HUDEP-2 (cell line): ENCODE measurements around the gene ZNF646.
A peak's percentile ranks its signal among the peaks of the same experiment; 100 is the strongest.

ENCODE experiments used
- DNase-seq, 76 experiments: peaks; one replicate each; lab custom pipeline; 2025; ENCODE audit not compliant: unreplicated experiment in 76 of 76; lab: John Stamatoyannopoulos, UW

ZNF646 gene

DNA sequence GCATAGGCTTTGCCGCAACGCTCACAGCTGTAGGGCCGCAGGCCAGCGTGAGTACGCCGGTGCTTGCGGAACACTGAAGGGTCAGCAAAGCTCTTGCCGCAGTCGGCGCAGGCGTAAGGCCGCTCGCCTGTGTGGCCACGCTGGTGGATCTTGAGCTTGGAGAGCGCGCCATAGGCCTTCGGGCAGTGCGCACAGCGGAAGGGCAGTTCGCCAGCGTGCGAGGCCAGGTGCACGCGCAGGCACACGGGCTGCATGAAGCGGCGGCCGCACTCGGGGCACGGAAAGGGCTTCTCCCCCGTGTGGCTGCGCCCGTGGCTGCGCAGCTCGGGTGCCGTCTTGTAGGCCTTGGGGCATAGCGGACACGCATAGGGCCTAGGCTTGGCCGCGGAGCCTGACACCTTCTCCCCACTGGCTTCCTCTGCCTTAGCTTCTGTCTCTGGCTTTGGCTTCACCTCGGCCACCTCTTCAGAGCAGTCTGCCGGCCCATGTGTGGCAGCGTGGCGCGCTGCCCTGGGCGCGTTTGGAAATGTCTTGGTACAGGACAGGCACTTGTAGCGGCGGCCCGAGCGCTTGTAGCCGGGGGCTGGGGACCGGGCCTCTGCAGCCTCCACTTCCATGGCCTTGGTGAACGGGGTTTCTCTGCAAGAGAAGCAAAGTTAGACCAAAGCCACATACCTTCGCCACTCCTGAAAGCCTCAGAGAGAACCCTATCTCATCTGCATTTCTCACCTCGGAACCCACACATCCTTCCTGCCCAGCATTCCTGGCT lies 10.2 kb upstream of the ZNF646 start:
- DNase-seq, result no peak

DNA sequence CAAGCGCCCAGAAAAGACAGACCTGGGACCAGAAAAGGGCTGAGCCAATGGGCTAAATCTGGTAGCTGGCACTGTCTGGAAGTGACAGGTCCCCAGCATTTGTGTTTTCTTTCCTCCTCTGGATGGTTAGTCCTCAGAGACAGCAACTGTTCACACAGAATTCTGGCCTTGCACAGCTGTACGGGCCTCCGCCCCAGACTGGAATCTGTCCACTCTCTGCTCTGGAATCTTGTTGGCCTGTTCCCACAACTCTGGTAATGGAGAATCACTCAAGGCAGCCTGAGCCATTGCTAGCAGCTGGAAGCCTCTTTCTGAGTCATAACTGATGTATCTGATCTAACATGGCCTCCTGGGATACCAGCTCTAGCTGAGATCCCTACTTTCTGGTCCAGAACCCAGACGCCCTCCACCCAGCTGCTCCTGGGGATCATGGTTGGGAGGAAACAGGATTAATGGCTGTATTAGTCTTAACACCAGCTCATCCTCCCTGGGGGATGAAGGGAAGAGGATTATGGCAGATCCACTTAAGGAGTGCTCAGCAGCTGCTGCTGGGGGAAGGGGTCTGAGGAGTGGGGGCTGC lies 9.2 kb upstream of the ZNF646 start:
- no peak for DNase-seq

DNA sequence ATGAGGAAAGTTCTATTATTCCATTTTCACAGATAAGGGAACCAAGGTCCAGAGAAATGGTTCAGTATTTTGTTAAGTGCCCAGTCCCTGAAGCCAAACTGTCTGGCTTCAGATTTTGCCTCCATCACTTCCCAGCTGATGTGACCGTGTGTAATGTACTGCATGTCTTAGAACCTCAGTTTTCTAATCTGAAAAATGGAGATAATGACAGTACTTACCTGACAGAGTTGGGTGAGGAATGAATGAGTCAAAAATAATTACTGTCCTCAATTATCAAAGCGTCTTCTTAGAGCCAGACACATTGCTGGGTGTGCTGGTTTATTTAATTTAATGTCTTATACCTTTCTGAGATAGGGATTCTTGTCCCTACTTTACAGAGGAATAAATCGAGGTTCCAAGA lies 6.9 kb upstream of the ZNF646 start:
- DNase-seq, result no peak

DNA sequence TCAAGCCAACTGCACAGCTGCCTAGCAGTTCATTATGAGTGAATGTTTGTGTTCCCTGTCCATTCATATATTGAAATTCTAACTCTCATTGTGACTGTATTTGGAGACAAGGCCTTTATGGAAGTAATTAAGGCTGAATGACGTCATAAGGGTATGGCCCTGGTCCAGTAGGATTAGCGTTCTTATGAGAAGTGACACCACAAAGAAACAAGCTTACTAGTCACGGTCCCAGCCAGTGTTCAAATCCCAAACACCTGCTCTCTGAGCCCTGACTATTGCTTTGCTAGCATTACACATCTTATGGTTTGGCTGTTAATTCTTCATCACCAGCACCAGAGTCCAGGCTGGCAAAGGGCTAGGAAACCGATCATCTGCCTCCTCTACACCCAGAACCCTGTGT lies 2.4 kb upstream of the ZNF646 start:
- DNase-seq, result no peak

DNA sequence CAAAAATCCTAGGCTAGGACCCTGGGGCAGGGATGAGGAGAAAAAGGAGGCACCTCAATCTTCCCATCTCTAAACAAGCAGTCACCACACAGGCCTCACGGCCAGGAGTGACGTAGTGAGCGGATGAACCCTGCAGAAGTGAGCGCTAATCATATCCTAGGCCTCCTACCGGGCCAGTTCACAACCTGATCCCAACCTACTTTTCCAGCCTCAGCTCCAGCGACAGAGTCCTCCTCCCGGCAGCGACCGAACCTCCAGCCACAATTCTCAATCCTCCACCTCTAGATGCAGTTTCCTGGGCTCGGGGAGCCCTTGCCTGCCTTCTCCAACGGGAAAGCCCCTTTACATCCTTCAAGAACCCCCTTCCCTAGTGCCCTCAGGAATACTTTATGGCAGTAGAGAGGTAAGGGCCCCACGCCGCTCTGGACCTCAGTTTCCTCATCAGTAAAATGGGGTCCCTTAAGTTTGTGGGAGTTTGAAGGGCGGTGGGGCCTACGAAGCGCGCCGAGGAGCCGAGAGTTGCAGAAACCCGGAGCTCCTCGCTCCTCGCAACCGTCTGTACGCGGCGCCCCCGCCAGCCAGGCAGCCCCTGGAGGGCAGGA lies 1.6 kb upstream of the ZNF646 start:
- DNase-seq, result peak in 39 of 76 experiments; percentile 2 to 50 (median 20)

DNA sequence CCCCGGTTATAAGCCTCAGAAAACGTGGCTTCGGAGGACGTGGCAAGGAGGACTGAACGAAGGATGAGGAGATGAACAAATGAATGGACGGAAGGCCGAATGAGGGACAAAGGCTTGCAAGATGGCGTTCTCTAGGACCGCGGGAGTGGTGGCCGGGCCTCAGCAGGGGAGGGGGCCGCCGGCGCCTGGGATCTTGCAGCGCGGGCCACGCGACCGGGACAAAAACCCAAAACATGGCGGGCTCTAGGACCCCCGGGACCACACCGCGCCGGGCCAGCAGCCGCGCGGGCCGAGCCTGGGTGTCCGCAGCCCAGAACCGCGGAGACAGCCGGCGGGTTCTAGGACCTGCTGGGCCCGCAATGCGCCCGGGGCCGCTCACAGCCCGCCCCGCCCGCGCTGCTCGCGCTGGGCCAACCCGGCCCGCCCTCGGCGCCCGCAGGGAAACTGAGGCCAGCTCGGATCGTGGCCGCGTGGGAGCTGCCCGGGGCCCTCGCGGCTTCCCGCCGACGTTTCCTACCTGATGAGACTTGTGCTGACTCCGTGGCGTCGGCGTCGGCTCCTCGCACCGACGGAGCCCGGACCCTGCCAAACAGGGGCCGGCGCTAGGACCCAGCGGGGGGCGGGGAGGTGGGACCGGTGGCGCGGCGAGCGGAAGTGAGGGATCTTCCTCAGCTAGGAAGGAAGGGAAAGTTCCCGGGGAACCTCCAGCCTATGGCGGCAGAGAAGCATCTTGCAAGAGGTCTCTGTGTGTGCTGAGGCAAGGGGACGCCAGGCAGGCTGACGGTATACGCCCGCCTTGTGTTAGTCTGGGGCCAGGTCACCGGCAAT lies 866 bp upstream of the ZNF646 start:
- DNase-seq, result peak in 71 of 76 experiments; percentile 26 to 91 (median 78)

DNA sequence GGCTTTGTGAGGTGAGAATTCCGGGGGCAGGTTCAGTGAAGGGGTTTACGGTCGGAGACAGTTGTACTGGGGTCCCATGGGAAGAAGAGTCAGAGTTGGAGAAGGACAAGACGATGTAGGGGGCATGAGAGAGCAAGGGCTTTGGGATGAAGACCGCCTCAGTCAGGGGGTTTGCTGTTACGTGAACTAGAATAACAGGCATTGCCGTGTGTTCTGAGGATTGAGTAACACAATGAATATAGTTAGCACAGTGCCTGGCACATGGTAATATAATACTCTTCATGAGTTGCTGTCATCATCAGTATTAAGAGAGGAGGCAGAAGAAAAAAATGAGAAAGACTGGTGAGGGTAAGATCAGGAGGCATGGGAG lies 577 bp downstream of the ZNF646 start:
- no peak for DNase-seq

DNA sequence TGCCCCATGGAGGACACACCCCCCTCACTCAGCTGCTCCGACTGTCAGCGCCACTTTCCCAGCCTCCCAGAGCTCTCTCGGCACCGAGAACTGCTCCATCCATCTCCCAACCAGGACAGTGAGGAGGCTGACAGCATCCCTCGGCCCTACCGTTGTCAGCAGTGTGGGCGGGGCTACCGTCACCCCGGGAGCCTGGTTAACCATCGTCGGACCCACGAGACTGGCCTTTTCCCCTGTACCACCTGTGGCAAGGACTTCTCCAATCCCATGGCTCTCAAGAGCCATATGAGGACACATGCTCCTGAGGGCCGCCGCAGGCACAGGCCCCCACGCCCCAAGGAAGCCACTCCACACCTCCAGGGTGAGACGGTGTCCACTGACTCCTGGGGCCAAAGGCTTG lies 2.1 kb downstream of the ZNF646 start:
- no peak for DNase-seq

DNA sequence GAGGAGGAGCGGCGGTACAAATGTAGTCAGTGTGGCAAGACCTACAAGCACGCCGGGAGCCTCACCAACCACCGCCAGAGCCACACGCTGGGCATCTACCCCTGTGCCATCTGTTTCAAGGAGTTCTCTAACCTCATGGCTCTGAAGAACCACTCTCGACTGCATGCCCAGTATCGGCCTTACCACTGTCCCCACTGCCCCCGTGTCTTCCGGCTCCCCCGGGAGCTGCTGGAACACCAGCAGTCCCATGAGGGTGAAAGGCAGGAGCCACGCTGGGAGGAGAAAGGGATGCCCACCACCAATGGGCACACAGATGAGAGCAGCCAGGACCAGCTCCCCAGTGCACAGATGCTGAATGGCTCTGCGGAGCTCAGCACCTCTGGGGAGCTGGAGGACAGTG lies 2.8 kb downstream of the ZNF646 start:
- no peak for DNase-seq

DNA sequence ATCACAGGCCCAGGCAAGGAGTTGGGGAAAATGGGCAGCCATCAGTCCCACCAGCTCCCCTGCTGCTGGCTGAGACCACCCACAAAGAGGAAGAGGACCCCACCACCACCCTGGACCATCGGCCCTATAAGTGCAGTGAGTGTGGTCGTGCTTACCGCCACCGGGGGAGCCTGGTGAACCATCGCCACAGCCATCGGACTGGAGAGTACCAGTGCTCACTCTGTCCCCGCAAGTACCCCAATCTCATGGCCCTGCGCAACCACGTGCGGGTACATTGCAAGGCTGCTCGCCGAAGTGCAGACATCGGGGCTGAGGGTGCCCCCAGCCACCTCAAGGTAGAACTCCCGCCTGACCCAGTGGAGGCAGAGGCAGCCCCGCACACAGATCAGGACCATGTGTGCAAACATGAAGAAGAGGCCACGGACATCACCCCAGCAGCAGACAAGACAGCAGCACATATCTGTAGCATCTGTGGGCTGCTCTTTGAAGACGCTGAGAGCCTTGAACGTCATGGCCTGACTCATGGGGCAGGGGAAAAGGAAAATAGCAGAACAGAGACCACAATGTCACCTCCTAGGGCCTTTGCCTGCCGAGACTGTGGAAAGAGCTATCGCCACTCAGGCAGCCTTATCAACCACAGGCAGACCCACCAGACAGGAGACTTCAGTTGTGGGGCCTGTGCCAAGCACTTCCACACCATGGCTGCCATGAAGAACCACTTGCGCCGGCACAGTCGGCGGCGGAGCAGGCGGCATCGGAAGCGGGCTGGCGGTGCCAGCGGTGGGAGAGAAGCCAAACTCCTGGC lies 3.6 kb downstream of the ZNF646 start:
- peak in 20 of 76 experiments; percentile 4 to 44 (median 23) for DNase-seq

DNA sequence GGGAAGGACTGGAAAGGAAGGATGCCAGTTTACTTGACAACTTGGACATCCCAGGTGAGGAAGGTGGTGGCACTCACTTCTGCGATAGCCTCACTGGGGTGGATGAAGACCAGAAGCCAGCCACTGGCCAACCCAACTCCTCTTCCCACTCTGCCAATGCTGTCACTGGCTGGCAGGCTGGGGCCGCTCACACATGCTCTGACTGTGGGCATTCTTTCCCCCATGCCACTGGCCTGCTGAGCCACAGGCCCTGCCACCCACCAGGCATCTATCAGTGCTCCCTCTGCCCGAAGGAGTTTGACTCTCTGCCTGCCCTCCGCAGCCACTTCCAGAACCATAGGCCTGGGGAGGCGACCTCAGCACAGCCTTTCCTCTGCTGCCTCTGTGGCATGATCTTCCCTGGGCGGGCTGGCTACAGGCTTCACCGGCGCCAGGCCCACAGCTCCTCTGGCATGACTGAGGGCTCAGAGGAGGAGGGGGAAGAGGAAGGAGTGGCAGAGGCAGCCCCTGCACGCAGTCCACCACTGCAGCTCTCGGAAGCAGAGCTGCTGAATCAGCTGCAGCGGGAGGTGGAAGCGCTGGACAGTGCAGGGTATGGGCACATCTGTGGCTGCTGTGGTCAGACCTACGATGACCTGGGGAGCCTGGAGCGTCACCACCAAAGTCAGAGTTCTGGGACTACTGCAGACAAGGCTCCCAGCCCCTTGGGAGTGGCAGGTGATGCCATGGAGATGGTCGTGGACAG lies 4.5 kb downstream of the ZNF646 start:
- DNase-seq, result no peak

DNA sequence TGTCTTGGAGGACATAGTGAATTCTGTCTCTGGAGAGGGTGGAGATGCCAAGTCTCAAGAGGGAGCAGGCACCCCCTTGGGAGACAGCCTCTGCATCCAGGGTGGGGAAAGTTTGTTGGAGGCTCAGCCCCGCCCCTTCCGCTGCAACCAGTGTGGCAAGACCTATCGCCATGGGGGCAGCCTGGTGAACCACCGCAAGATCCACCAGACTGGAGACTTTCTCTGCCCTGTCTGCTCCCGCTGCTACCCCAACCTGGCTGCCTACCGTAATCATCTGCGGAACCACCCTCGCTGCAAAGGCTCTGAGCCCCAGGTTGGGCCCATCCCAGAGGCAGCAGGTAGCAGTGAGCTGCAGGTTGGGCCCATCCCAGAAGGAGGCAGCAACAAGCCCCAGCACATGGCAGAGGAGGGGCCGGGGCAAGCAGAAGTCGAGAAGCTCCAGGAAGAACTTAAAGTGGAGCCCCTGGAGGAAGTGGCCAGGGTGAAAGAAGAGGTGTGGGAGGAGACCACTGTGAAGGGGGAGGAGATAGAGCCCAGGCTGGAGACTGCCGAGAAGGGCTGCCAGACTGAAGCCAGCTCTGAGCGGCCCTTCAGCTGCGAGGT lies 5.2 kb downstream of the ZNF646 start:
- DNase-seq, result no peak

DNA sequence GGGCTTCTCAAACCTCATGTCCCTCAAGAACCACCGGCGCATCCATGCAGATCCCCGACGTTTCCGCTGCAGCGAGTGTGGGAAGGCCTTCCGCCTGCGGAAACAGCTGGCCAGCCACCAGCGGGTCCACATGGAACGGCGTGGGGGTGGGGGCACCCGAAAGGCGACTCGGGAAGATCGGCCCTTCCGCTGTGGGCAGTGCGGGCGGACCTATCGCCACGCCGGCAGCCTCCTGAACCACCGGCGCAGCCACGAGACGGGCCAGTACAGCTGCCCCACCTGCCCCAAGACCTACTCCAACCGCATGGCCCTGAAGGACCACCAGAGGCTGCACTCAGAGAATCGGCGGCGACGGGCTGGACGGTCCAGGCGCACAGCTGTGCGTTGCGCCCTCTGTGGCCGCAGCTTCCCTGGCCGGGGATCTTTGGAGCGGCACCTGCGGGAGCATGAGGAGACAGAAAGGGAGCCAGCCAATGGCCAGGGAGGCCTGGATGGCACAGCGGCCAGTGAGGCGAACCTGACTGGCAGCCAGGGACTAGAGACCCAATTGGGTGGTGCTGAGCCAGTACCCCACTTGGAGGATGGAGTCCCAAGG lies 5.9 kb downstream of the ZNF646 start:
- no peak for DNase-seq

DNA sequence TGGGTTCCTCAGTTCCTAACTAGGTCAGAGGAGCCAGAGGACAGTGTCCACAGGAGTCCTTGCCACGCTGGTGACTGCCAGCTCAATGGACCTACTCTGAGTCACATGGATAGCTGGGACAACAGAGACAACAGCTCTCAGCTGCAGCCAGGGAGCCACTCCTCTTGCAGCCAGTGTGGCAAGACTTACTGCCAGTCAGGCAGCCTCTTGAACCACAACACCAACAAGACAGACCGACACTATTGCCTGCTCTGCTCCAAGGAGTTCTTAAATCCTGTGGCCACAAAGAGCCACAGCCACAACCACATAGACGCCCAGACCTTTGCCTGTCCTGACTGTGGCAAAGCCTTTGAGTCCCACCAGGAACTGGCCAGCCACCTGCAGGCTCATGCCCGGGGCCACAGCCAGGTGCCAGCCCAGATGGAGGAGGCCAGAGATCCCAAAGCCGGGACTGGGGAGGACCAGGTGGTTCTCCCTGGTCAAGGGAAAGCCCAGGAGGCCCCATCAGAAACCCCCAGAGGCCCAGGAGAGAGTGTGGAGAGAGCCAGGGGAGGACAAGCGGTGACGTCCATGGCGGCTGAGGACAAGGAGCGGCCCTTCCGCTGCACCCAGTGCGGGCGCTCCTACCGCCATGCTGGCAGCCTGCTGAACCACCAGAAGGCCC lies 6.7 kb downstream of the ZNF646 start:
- DNase-seq, result no peak

DNA sequence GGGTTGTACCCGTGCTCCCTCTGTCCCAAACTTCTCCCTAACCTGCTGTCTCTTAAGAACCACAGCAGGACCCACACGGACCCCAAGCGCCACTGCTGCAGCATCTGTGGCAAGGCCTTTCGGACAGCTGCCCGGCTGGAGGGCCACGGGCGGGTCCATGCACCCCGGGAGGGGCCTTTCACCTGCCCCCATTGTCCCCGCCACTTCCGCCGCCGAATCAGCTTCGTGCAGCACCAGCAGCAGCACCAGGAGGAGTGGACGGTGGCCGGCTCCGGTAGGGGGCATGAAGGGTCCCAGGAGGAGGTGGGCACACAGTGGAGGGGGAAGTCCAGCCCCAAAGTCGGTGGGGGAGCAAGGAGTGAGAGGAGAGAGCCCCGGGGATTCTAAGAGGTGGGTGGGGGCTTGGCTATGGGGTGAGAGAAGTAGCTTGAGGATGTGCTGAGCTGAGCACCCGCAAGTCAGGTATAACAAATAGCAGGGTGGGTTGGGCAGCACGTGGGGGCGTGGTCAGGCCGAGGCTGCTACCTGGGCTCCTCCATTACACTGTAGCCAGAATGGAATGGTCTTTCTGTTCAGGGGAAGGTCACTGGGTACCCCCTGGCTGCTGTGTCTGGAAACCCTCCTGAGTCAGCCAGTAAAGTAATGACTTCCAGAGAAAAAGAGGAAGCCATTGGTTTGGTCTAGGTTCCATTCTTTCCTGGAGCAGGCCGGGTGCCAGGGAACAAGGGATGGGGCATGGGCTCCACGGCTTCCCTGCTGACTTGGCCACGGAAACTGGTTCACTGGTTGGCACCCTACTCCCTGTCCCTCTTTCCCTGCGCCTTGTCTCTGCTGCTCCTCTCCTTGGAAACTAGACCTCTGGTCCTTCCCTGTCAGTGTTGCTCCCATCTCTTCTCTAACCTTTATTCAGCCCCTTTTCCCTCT lies 7.5 kb downstream of the ZNF646 start:
- DNase-seq, result no peak

DNA sequence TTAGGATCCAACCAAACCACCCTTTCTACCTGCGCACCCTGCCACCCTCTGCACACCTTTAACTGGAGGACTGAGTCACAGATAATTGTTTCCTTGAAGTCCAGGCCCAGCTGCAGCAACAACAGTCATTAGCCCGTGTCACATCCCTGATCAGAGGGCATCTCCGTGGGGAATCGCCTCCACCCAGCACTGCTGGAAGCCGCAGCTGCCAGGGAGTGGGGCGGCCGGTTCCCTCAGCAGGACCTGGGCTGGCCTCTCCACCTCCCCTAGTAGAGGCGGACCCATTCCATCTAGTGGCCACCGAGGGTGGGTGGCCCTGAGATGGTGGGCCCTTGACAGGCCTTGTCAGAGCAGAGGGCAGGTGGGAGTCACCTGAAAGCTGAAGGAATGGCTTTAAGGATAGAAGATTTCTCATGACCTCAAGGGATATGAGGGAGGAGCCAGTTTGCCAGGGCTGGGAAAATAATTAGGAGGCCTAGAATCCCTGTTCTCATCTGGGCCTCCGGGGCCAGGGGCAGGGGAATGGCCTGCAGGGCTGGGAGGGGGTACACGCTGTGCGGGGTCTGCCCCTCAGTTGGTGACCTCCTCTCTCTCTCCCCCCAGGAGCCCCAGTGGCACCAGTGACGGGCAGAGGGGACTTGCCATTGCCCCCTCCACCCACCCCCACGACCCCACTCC lies 8.3 kb downstream of the ZNF646 start:
- DNase-seq, result no peak

DNA sequence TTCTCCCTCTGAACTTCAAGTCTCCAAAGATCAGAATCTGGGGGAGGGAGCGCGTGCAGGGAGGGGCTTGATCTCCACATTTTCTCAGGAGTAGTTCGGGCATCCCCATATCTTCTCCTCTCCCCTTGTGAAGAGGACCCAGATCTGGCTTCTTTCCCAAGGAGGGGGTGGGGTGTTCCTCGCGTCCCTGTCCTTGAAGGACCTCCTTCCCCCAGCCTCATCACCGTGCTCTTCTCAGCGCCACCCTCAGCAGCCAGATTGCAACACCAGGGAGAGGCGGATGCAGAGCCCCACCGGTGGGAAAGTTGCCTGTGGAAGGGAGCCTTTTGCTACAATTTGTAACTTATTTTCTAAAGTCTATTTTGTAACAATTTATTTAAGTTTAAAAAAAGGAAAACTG lies 8.9 kb downstream of the ZNF646 start:
- DNase-seq, result no peak
